GM23338 (cell line): ENCODE data around the gene EPAS1. TPM values are rescaled to one million over a fixed set of nuclear protein-coding genes. Genes with fewer than 3 reads are reported as not detected.

Source experiments
- ATAC-seq: fragments of 200-7000 bp; cut with Tn5 transposase; 3 replicates; pipeline ENCODE4 v1.9.1; 2020
- DNase-seq: peaks from one replicate; pipeline ENCODE4 v3.0.0-alpha.2; 2015; ENCODE audit warnings: low spot score
- H2AFZ ChIP-seq: fragments of 200-600 bp; sonication (generic); 2 replicates; pipeline ENCODE4 v1.8.0; 2016; ENCODE audit warnings: antibody characterized with exemption, mild to moderate bottlenecking, moderate library complexity
- H3F3A ChIP-seq: fragments of 200-600 bp; sonication (generic); replicated peaks from 2 replicates; pipeline ENCODE4 v1.8.0; 2017; ENCODE audit warnings: antibody characterized with exemption, mixed run types, low read depth
- H3K27ac ChIP-seq: fragments of 200-600 bp; sonication (generic); 2 replicates; pipeline ENCODE4 v1.6.1; 2016; ENCODE audit warnings: low read depth
- H3K27me3 ChIP-seq: fragments of 200-600 bp; sonication (generic); 2 replicates; pipeline ENCODE4 v1.8.0; 2016; ENCODE audit warnings: mild to moderate bottlenecking, mixed run types, moderate library complexity; ENCODE audit not compliant: insufficient read depth
- H3K36me3 ChIP-seq: fragments of 200-600 bp; sonication (generic); 2 replicates; pipeline ENCODE4 v1.8.0; 2016; ENCODE audit warnings: mild to moderate bottlenecking; ENCODE audit not compliant: insufficient read depth
- H3K4me1 ChIP-seq: fragments of 200-600 bp; sonication (generic); 2 replicates; pipeline ENCODE4 v1.8.0; 2016; ENCODE audit warnings: mild to moderate bottlenecking, moderate library complexity; ENCODE audit not compliant: insufficient read depth
- H3K4me2 ChIP-seq: fragments of 200-600 bp; sonication (generic); 2 replicates; pipeline ENCODE4 v1.7.1; 2017; ENCODE audit warnings: mixed run types
- H3K4me3 ChIP-seq: fragments of 200-600 bp; sonication (generic); 2 replicates; pipeline ENCODE4 v1.6.1; 2016; ENCODE audit warnings: mixed run types
- H3K79me2 ChIP-seq: fragments of 200-600 bp; sonication (generic); replicated peaks from 2 replicates; pipeline ENCODE4 v1.8.0; 2017; ENCODE audit warnings: mild to moderate bottlenecking; ENCODE audit not compliant: insufficient read depth
- H3K9me2 ChIP-seq: fragments of 200-600 bp; sonication (generic); 2 replicates; pipeline ENCODE4 v1.8.0; 2017; ENCODE audit not compliant: insufficient read depth
- H4K20me1 ChIP-seq: fragments of 200-600 bp; sonication (generic); replicated peaks from 2 replicates; pipeline ENCODE4 v1.8.0; 2017; ENCODE audit warnings: mild to moderate bottlenecking; ENCODE audit not compliant: insufficient read depth
- H3K27ac Mint-ChIP-seq: 2 replicates; pipeline ENCODE4 v1.8.0; 2020; ENCODE audit warnings: inconsistent platforms, mild to moderate bottlenecking, moderate library complexity, mixed read lengths
- H3K27me3 Mint-ChIP-seq: 3 replicates; pipeline ENCODE4 v1.8.0; 2022; ENCODE audit warnings: low read depth, mild to moderate bottlenecking, moderate library complexity, mixed read lengths, inconsistent platforms; ENCODE audit not compliant: insufficient read depth, poor library complexity
- H3K36me3 Mint-ChIP-seq: 3 replicates; pipeline ENCODE4 v1.8.0; 2021; ENCODE audit warnings: low read depth, mild to moderate bottlenecking, inconsistent platforms, moderate library complexity, mixed read lengths
- H3K4me1 Mint-ChIP-seq: 3 replicates; pipeline ENCODE4 v1.8.0; 2020; ENCODE audit warnings: mild to moderate bottlenecking, inconsistent platforms, mixed read lengths
- H3K4me3 Mint-ChIP-seq: 3 replicates; pipeline ENCODE4 v1.8.0; 2021; ENCODE audit warnings: moderate library complexity, mild to moderate bottlenecking, inconsistent platforms, mixed read lengths
- H3K9me3 Mint-ChIP-seq: 3 replicates; pipeline ENCODE4 v1.8.0; 2020; ENCODE audit warnings: moderate library complexity, mild to moderate bottlenecking, inconsistent platforms, mixed read lengths
- CTCF ChIP-seq, 2 experiments: fragments of 200-600 bp in 1 of 2; sonication (generic) in 1 of 2; conservative IDR thresholded peaks; 2 replicates each; pipeline versions ENCODE4 v1.5.1 to v1.6.1; 2016 to 2017; ENCODE audit warnings: antibody characterized with exemption in 2 of 2, low read depth in 2 of 2, mild to moderate bottlenecking in 2 of 2, moderate library complexity in 1 of 2
- JUNB ChIP-seq: IDR thresholded peaks from one replicate; pipeline ENCODE4 v1.6.1; 2016; ENCODE audit warnings: antibody characterized with exemption; ENCODE audit not compliant: unreplicated experiment
- POLR2AphosphoS5 ChIP-seq: IDR thresholded peaks from 2 replicates; pipeline ENCODE4 v1.6.1; 2016; ENCODE audit warnings: antibody characterized with exemption, low read depth
- STAT1 ChIP-seq: IDR thresholded peaks from one replicate; pipeline ENCODE4 v1.6.1; 2016; ENCODE audit warnings: antibody characterized with exemption; ENCODE audit not compliant: unreplicated experiment
- ZNF114 ChIP-seq: fragments of 250-450 bp; sonication (Bioruptor Pico); IDR thresholded peaks from 2 replicates; pipeline ENCODE4 v1.5.0; 2020; ENCODE audit warnings: mild to moderate bottlenecking, moderate library complexity
- polyA plus RNA-seq: library from polyadenylated mRNA; unstranded; fragments of >200 nt; fragmentation: Nextera tagmentation; extraction: Ambion mirVana; gene quantifications from 2 replicates; pipeline ENCODE4 v1.2.1, GENCODE V29; 2016
- total RNA-seq: library from RNA; depleted of rRNA; stranded (reverse); fragments of >200 nt; shearing (Covaris generic); gene quantifications from 2 replicates; pipeline ENCODE4 v1.2.3, GENCODE V29; 2014
- TF ChIP-seq, protein P1 (sequence below): fragments of 250-450 bp; sonication (Bioruptor Pico); IDR thresholded peaks from 2 replicates; pipeline ENCODE4 v1.5.0; 2020; ENCODE audit warnings: mild to moderate bottlenecking, moderate library complexity

The EPAS1 gene
- total and polyA plus RNA-seq, 2 experiments from 2014 or later, result 0.68 to 5.4 TPM

DNA sequence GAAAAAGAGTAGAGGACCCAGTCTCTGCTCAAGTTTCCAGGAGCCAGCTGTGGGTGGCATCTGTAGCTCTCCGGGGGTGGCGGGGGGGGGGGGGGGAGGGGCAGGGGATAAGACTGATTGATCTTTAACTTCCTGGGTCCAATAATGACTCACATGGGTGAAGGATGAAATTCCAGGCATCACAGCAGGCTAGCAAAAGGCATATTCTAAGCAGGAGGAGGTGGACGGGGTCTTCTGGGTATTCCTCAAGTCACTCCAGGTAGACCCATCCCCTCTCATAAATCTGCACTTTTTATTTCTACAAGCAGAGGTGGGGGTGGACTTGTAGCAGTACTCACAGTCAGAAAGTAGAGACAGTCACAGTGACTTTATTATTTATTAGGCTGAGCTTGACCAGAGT lies 96.7 kb downstream of the EPAS1 start:
- Mint-ChIP-seq H3K27me3 (peaks cover 2% of the 10 kb centered on the region), H3K36me3 (no peaks in the 10 kb centered on the region), H3K27ac (no peak overlapping the region), H3K9me3 (no peaks in the 10 kb centered on the region), H3K4me3 (no peak overlapping the region), H3K4me1 (no peaks in the 10 kb centered on the region; the same call in 2 of the 3 replicates)
- ATAC-seq (no peak), DNase-seq (no peak)
- Histone ChIP-seq H3K4me3 (no peak overlapping the region), H3K36me3 (no peaks in the 10 kb centered on the region), H3K27ac (no peak overlapping the region), H3K9me2 (0 out of 2 replicates have a peak, but pooled peaks cover 6% of the 10 kb centered on the region), H3F3A (no peaks in the 10 kb centered on the region), H3K4me1 (peaks cover 2% of the 10 kb centered on the region; the same call in 1 of the 2 replicates), H3K79me2 (no peaks in the 10 kb centered on the region), H4K20me1 (no peaks in the 10 kb centered on the region), H2AFZ (no peak overlapping the region), H3K4me2 (no peak overlapping the region), H3K27me3 (no peaks in the 10 kb centered on the region)
- TF ChIP-seq STAT1 (no peak), ZNF114 (CRISPR knock-in tag) (no peak), CTCF (conservative IDR thresholded peaks at IDR 0.05; ENCODE audit: low read depth in 2 of 2) (no peak), POLR2AphosphoS5 (no peak), JUNB (no peak)
- TF ChIP-seq, protein P1, sequence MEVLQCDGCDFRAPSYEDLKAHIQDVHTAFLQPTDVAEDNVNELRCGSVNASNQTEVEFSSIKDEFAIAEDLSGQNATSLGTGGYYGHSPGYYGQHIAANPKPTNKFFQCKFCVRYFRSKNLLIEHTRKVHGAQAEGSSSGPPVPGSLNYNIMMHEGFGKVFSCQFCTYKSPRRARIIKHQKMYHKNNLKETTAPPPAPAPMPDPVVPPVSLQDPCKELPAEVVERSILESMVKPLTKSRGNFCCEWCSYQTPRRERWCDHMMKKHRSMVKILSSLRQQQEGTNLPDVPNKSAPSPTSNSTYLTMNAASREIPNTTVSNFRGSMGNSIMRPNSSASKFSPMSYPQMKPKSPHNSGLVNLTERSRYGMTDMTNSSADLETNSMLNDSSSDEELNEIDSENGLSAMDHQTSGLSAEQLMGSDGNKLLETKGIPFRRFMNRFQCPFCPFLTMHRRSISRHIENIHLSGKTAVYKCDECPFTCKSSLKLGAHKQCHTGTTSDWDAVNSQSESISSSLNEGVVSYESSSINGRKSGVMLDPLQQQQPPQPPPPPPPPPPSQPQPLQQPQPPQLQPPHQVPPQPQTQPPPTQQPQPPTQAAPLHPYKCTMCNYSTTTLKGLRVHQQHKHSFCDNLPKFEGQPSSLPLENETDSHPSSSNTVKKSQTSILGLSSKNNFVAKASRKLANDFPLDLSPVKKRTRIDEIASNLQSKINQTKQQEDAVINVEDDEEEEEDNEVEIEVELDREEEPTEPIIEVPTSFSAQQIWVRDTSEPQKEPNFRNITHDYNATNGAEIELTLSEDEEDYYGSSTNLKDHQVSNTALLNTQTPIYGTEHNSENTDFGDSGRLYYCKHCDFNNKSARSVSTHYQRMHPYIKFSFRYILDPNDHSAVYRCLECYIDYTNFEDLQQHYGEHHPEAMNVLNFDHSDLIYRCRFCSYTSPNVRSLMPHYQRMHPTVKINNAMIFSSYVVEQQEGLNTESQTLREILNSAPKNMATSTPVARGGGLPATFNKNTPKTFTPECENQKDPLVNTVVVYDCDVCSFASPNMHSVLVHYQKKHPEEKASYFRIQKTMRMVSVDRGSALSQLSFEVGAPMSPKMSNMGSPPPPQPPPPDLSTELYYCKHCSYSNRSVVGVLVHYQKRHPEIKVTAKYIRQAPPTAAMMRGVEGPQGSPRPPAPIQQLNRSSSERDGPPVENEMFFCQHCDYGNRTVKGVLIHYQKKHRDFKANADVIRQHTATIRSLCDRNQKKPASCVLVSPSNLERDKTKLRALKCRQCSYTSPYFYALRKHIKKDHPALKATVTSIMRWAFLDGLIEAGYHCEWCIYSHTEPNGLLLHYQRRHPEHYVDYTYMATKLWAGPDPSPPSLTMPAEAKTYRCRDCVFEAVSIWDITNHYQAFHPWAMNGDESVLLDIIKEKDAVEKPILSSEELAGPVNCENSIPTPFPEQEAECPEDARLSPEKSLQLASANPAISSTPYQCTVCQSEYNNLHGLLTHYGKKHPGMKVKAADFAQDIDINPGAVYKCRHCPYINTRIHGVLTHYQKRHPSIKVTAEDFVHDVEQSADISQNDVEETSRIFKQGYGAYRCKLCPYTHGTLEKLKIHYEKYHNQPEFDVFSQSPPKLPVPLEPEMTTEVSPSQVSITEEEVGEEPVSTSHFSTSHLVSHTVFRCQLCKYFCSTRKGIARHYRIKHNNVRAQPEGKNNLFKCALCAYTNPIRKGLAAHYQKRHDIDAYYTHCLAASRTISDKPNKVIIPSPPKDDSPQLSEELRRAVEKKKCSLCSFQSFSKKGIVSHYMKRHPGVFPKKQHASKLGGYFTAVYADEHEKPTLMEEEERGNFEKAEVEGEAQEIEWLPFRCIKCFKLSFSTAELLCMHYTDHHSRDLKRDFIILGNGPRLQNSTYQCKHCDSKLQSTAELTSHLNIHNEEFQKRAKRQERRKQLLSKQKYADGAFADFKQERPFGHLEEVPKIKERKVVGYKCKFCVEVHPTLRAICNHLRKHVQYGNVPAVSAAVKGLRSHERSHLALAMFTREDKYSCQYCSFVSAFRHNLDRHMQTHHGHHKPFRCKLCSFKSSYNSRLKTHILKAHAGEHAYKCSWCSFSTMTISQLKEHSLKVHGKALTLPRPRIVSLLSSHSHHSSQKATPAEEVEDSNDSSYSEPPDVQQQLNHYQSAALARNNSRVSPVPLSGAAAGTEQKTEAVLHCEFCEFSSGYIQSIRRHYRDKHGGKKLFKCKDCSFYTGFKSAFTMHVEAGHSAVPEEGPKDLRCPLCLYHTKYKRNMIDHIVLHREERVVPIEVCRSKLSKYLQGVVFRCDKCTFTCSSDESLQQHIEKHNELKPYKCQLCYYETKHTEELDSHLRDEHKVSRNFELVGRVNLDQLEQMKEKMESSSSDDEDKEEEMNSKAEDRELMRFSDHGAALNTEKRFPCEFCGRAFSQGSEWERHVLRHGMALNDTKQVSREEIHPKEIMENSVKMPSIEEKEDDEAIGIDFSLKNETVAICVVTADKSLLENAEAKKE (CRISPR knock-in tag), result no peak
